ENCODE data around the gene GTF3C4. TPM values are rescaled to one million over a fixed set of nuclear protein-coding genes. Genes with fewer than 3 reads are reported as not detected.

The GTF3C4 gene
- polyA plus RNA-seq, 3 donors, result 0.99 to 2.7 (median 2.1) TPM

- Histone ChIP-seq H3K4me2 (replicated peaks; ENCODE audit: extremely low read depth, low read length, poor library complexity, severe bottlenecking) (no peak overlapping the region), H4K20me1 (ENCODE audit: insufficient read depth, low read length) (no peaks in the 10 kb centered on the region), H3K9ac (ENCODE audit: insufficient read depth, low read length, poor library complexity, severe bottlenecking) (no peak overlapping the region), H3K9me3 (replicated peaks in 1 of 2; ENCODE audit: control insufficient read depth in 1 of 2, insufficient read depth in 1 of 2, low read length in 2 of 2) (peaks cover under 1 to 5% of the 10 kb centered on the region in 2 donors), H3K36me3 (replicated peaks in 1 of 2; ENCODE audit: control insufficient read depth in 1 of 2, insufficient read depth in 2 of 2, low read length in 2 of 2) (no peaks in the 10 kb centered on the region), H3K79me2 (ENCODE audit: insufficient read depth, low read length) (no peaks in the 10 kb centered on the region), H3K4me3 (replicated peaks in 1 of 3; ENCODE audit: low read depth in 2 of 3, low read length in 3 of 3) (no peak overlapping the region), H3K27ac (ENCODE audit: low read depth in 1 of 2, low read length in 2 of 2) (no peak overlapping the region), H2AFZ (ENCODE audit: insufficient read depth, low read depth, low read length, poor library complexity, severe bottlenecking) (no peak overlapping the region), H3K27me3 (ENCODE audit: control insufficient read depth in 2 of 2, insufficient read depth in 2 of 2, low read length in 2 of 2) (peaks cover 0 to 4% of the 10 kb centered on the region in 2 donors), H3K4me1 (ENCODE audit: control insufficient read depth in 1 of 2, insufficient read depth in 2 of 2, low read length in 2 of 2) (no peaks in the 10 kb centered on the region)
- no peaks in the 10 kb centered on the region for H3K36me3 Mint-ChIP-seq
- no peak for DNase-seq
- no peak overlapping the region for H3K4me3 Mint-ChIP-seq
- intact Hi-C loops (cut with micrococcal nuclease), result no loop called here
- no CpG with 5 or more reads among the region's 2 CpGs for WGBS (ENCODE audit: insufficient coverage)
- H3K9me3 Mint-ChIP-seq, result peaks cover 3 to 24% (median 13%) of the 10 kb centered on the region in 7 donors
- peaks cover 4 to 17% (median 12%) of the 10 kb centered on the region in 3 donors for H3K27me3 Mint-ChIP-seq (ENCODE audit: low read depth in 3 of 3)
- no peak overlapping the region for H3K27ac Mint-ChIP-seq
- H3K4me1 Mint-ChIP-seq, result no peaks in the 10 kb centered on the region
- no peak for TF ChIP-seq CTCF (IDR thresholded peaks at IDR 0.05)
Observed at GRCh38 chr9:132703336-132703735, 33.1 kb downstream of the GTF3C4 start.

GRCh38 chr9:132708239-132708638 is 38.0 kb downstream of the GTF3C4 start:
- H3K27ac ChIP-seq (ENCODE audit: low read depth in 1 of 2, low read length in 2 of 2), result no peak overlapping the region
- H2AFZ ChIP-seq (ENCODE audit: insufficient read depth, low read depth, low read length, poor library complexity, severe bottlenecking), result no peak overlapping the region
- no peak for DNase-seq
- Mint-ChIP-seq H3K4me1 (no peaks in the 10 kb centered on the region), H3K36me3 (no peaks in the 10 kb centered on the region), H3K9me3 (peaks cover 0 to 4% (median 0%) of the 10 kb centered on the region in 7 donors), H3K27ac (no peak overlapping the region), H3K4me3 (no peak overlapping the region), H3K27me3 (ENCODE audit: low read depth in 3 of 3) (peaks cover 0 to 15% (median 12%) of the 10 kb centered on the region in 3 donors)
- intact Hi-C loops (cut with micrococcal nuclease), result no loop called here
- no peaks in the 10 kb centered on the region for H3K9me3 ChIP-seq (replicated peaks in 1 of 2; ENCODE audit: control insufficient read depth in 1 of 2, insufficient read depth in 1 of 2, low read length in 2 of 2)
- no peaks in the 10 kb centered on the region for H3K79me2 ChIP-seq (ENCODE audit: insufficient read depth, low read length)
- no peak overlapping the region for H3K4me2 ChIP-seq (replicated peaks; ENCODE audit: extremely low read depth, low read length, poor library complexity, severe bottlenecking)
- no peaks in the 10 kb centered on the region for H3K4me1 ChIP-seq (ENCODE audit: control insufficient read depth in 1 of 2, insufficient read depth in 2 of 2, low read length in 2 of 2)
- 96% methylated on average over 4 of the region's 8 CpGs for WGBS (ENCODE audit: insufficient coverage)
- TF ChIP-seq CTCF (IDR thresholded peaks at IDR 0.05), result no peak
- no peaks in the 10 kb centered on the region for H4K20me1 ChIP-seq (ENCODE audit: insufficient read depth, low read length)
- H3K4me3 ChIP-seq (replicated peaks in 1 of 3; ENCODE audit: low read depth in 2 of 3, low read length in 3 of 3), result no peak overlapping the region
- H3K36me3 ChIP-seq (replicated peaks in 1 of 2; ENCODE audit: control insufficient read depth in 1 of 2, insufficient read depth in 2 of 2, low read length in 2 of 2), result no peaks in the 10 kb centered on the region
- H3K9ac ChIP-seq (ENCODE audit: insufficient read depth, low read length, poor library complexity, severe bottlenecking), result no peak overlapping the region
- H3K27me3 ChIP-seq (ENCODE audit: control insufficient read depth in 2 of 2, insufficient read depth in 2 of 2, low read length in 2 of 2), result no peaks in the 10 kb centered on the region

Data from CD14-positive monocyte (primary cell).